Measurements from ENCODE around the gene JAK1. TPM values are rescaled to one million over a fixed set of nuclear protein-coding genes. Genes with fewer than 3 reads are reported as not detected.

Gene JAK1
- total and polyA plus RNA-seq, 10 of the 15 experiments (the other 5 are each of a cell fraction or from before 2014, with no cell fraction given): 9.6 to 45.5 (median 35.7) TPM

DNA sequence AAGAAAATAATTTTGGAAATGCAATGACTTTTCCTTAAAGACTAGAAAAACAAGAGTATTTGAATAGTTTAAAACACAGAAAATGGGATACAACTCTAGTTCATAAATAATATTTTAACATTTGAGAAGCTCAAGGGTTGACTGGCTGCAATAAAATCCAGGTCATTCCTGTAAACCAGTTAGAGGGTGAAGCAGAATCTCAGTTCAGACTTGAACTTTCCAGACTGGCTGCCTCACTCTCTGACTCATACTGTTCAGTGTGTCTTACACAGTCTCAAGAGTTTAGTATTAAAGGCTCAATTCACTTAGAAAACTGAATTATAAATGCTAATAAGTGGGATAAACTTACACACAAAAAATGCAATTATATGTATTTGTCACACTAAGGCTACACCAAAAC is 131.6 kb downstream of the JAK1 start (continued):
- TF ChIP-seq NR2C1 (IDR thresholded peaks at IDR 0.05) (no peak), E2F4 (IDR thresholded peaks at IDR 0.05; ENCODE audit: low read depth, low read length) (no peak), WRNIP1 (IDR thresholded peaks at IDR 0.05; ENCODE audit: borderline replicate concordance, low read depth, low read length) (no peak)

DNA sequence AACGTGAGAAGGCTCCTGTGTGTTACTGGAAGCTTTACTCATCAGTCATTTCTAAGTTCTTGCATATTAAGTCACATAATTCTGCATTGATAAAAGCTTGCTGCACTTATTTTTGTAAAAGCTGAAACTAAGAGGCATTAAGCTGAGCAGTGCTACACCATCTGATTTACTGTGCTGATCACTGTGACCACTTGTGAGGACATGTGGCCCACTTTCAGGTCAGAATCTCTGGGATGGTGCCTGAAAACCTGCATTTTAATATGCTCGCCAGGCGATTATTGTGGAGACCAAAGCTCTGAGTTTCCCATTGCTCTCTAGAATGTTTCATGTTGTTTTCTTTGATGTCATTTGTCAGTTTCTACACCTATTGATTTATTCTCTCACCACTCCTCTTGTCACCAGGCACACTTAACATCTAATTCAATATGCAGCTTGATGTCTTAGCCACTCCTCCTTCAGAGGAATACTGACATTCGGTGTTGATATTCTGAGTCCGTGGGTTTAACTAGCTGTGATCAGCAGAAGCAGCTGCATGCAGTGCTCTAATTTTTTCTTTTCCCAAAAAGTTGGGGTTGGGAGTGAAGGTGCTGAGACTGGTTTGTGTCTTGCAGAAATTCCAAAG is 136.2 kb downstream of the JAK1 start:
- no peak for FAIRE-seq
- Histone ChIP-seq H3K4me2 (ENCODE audit: control insufficient read depth, insufficient read depth) (no peak overlapping the region), H3K27me3 (replicated peaks in 1 of 2; ENCODE audit: control insufficient read depth in 2 of 2, insufficient read depth in 2 of 2, low read length in 1 of 2) (no peaks in the 10 kb centered on the region), H3K9ac (ENCODE audit: control insufficient read depth, insufficient read depth, low read length) (no peak overlapping the region), H2AFZ (ENCODE audit: control insufficient read depth, low read depth, low read length) (no peak overlapping the region), H3K9me3 (replicated peaks; ENCODE audit: control insufficient read depth, insufficient read depth, low read length) (no peaks in the 10 kb centered on the region), H3K4me1 (ENCODE audit: control insufficient read depth, insufficient read depth, low read length) (peaks cover 5% of the 10 kb centered on the region), H3K36me3 (ENCODE audit: control insufficient read depth in 2 of 2, insufficient read depth in 2 of 2, low read length in 1 of 2) (peaks cover 0 to 6% of the 10 kb centered on the region in 2 experiments; a peak in 1 of 4 replicates), H3K4me3 (no peak overlapping the region), H3K79me2 (ENCODE audit: control insufficient read depth, insufficient read depth, low read length) (no peaks in the 10 kb centered on the region), H3K27ac (ENCODE audit: control insufficient read depth, insufficient read depth) (no peak overlapping the region), H4K20me1 (ENCODE audit: control insufficient read depth, insufficient read depth) (no peaks in the 10 kb centered on the region)
- BruUV-seq (replicated peaks): no TSS peak
- no peak for TF ChIP-seq ZNF384 (IDR thresholded peaks at IDR 0.05; ENCODE audit: borderline replicate concordance, low read depth, low read length)
- TF ChIP-seq, protein P1, sequence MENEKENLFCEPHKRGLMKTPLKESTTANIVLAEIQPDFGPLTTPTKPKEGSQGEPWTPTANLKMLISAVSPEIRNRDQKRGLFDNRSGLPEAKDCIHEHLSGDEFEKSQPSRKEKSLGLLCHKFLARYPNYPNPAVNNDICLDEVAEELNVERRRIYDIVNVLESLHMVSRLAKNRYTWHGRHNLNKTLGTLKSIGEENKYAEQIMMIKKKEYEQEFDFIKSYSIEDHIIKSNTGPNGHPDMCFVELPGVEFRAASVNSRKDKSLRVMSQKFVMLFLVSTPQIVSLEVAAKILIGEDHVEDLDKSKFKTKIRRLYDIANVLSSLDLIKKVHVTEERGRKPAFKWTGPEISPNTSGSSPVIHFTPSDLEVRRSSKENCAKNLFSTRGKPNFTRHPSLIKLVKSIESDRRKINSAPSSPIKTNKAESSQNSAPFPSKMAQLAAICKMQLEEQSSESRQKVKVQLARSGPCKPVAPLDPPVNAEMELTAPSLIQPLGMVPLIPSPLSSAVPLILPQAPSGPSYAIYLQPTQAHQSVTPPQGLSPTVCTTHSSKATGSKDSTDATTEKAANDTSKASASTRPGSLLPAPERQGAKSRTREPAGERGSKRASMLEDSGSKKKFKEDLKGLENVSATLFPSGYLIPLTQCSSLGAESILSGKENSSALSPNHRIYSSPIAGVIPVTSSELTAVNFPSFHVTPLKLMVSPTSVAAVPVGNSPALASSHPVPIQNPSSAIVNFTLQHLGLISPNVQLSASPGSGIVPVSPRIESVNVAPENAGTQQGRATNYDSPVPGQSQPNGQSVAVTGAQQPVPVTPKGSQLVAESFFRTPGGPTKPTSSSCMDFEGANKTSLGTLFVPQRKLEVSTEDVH (IDR thresholded peaks at IDR 0.05; ENCODE audit: low read depth, partially characterized antibody): no peak
- no peak for TF ChIP-seq ZNF24 (IDR thresholded peaks at IDR 0.05)
- no peak for TF ChIP-seq RBBP5 (conservative IDR thresholded peaks at IDR 0.05)
- no peak for TF ChIP-seq EP300 (IDR thresholded peaks at IDR 0.05; ENCODE audit: borderline replicate concordance in 1 of 2, control insufficient read depth in 1 of 2, low read depth in 2 of 2, low read length in 2 of 2)
- TF ChIP-seq, protein P2, sequence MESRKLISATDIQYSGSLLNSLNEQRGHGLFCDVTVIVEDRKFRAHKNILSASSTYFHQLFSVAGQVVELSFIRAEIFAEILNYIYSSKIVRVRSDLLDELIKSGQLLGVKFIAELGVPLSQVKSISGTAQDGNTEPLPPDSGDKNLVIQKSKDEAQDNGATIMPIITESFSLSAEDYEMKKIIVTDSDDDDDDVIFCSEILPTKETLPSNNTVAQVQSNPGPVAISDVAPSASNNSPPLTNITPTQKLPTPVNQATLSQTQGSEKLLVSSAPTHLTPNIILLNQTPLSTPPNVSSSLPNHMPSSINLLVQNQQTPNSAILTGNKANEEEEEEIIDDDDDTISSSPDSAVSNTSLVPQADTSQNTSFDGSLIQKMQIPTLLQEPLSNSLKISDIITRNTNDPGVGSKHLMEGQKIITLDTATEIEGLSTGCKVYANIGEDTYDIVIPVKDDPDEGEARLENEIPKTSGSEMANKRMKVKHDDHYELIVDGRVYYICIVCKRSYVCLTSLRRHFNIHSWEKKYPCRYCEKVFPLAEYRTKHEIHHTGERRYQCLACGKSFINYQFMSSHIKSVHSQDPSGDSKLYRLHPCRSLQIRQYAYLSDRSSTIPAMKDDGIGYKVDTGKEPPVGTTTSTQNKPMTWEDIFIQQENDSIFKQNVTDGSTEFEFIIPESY (IDR thresholded peaks at IDR 0.05): no peak
- TF ChIP-seq, protein P3, sequence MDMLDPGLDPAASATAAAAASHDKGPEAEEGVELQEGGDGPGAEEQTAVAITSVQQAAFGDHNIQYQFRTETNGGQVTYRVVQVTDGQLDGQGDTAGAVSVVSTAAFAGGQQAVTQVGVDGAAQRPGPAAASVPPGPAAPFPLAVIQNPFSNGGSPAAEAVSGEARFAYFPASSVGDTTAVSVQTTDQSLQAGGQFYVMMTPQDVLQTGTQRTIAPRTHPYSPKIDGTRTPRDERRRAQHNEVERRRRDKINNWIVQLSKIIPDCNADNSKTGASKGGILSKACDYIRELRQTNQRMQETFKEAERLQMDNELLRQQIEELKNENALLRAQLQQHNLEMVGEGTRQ (IDR thresholded peaks at IDR 0.05; ENCODE audit: borderline replicate concordance, low read depth, low read length): no peak
- TF ChIP-seq CBFB (IDR thresholded peaks at IDR 0.05; ENCODE audit: low read depth): no peak
- ATAC-seq: no peak
- DNase-seq (ENCODE audit: low read depth, low spot score): no peak
- ChIA-PET CTCF (interaction anchor here (0.6 kb wide), 1 partner anchor 962 kb away, joined by 3 read pairs; no protein-coding TSS in a partner anchor), RAD21 (ENCODE audit: unreplicated experiment) (no interaction called here), SMC1A (ENCODE audit: uncharacterized antibody, unreplicated experiment) (interaction anchor here (1.7 kb wide), 1 partner anchor 245 kb away, joined by 6 read pairs; no protein-coding TSS in a partner anchor), POLR2A (no interaction called here)
- intact Hi-C loops (cut with micrococcal nuclease; ENCODE audit: unreplicated experiment): loop anchor here (5.0 kb wide), 1 partner anchor 212 kb away; no protein-coding TSS in a partner anchor
- in situ Hi-C loops (cut with MboI): no loop called here
- WGBS (ENCODE audit: insufficient coverage, insufficient replicate concordance, low lambda C conversion rate, missing lambda C conversion rate): 83% methylated on average over 5 of the region's 5 CpGs
